Kidney epithelial cell (primary cell): ENCODE data around the gene TCF7L2. TPM values are rescaled to one million over a fixed set of nuclear protein-coding genes. Genes with fewer than 3 reads are reported as not detected.

ENCODE experiments used
- DNase-seq: peaks from one replicate; pipeline ENCODE4 v3.0.0-alpha.2; 2010; ENCODE audit warnings: low read depth
- H3K27me3 ChIP-seq: 2 replicates; pipeline ENCODE4 v1.6.0; 2011; ENCODE audit warnings: low read length; ENCODE audit not compliant: control insufficient read depth, insufficient read depth
- H3K36me3 ChIP-seq: 2 replicates; pipeline ENCODE4 v1.5.1; 2011; ENCODE audit warnings: low read length; ENCODE audit not compliant: control insufficient read depth, insufficient read depth
- H3K4me3 ChIP-seq: 2 replicates; pipeline ENCODE4 v1.5.1; 2011; ENCODE audit warnings: low read depth, mild to moderate bottlenecking, control low read depth, low read length
- CTCF ChIP-seq: IDR thresholded peaks from 2 replicates; pipeline ENCODE4 v1.5.1; 2011; ENCODE audit warnings: mild to moderate bottlenecking, moderate library complexity, low read length, control low read depth, inconsistent platforms; ENCODE audit not compliant: insufficient read depth, poor library complexity, severe bottlenecking
- total RNA-seq: library from RNA; depleted of rRNA; stranded (reverse); fragments of >200 nt; gene quantifications from 2 replicates; pipeline ENCODE4 v1.2.3, GENCODE V29; 2015

Gene TCF7L2
- total RNA-seq, 1 donor from 2014 or later, result 3.4 TPM

GRCh38 chr10:112917681-112918080, 32.4 kb upstream of the TCF7L2 start:
- DNase-seq, result no peak
- no peak for TF ChIP-seq CTCF
- no peaks in the 10 kb centered on the region for H3K27me3 ChIP-seq
- H3K36me3 ChIP-seq, result no peaks in the 10 kb centered on the region
- H3K4me3 ChIP-seq, result no peak overlapping the region

- Histone ChIP-seq H3K4me3 (no peak overlapping the region), H3K36me3 (no peaks in the 10 kb centered on the region), H3K27me3 (no peaks in the 10 kb centered on the region)
- DNase-seq, result no peak
- TF ChIP-seq CTCF, result no peak
Measured at GRCh38 chr10:112918771-112919170, 31.3 kb upstream of the TCF7L2 start.

- peak; percentile 61 for DNase-seq
- TF ChIP-seq CTCF, result no peak
- H3K4me3 ChIP-seq, result no peak overlapping the region
- H3K36me3 ChIP-seq, result no peaks in the 10 kb centered on the region
- no peaks in the 10 kb centered on the region for H3K27me3 ChIP-seq
Measured at GRCh38 chr10:112919721-112920120, 30.3 kb upstream of the TCF7L2 start.

DNA sequence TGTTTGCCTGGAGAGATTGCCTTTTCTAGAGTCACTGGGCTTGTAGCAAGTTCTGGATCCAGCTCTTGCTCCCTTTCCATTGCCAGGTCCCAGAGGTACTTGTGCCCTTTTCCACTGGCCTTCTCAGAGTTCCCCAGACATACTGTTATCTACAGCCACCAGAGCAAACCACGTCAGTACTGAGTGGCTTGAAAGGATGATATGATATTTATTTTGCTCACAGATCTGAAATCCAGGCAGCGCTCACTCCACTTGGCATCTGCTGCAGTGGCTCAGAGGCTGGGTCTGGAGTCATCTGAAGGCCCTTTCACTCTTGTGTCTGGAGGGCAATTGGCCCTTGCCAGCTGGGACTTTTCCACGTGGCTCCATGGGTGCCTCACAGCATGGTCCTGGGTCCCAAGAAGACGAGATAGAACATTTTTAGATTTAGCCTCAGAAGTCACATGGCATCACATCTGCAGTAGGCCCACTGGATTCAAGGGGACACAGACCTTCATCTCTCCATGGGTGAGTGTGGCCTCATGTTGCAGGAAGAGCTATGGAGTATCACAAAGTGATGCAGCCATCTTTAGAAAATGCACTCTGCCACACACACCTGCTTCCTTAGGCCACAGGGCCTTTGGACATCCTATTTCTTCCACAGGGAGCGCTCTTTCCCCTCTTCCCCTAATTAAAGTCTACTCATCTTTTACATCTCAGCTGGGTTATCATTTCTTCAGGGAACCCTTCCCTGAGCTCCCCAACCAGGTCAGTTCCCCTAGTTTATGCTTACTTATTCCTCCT, 22.9 kb upstream of the TCF7L2 start:
- H3K4me3 ChIP-seq, result no peak overlapping the region
- TF ChIP-seq CTCF, result no peak
- no peak for DNase-seq
- no peaks in the 10 kb centered on the region for H3K36me3 ChIP-seq
- no peaks in the 10 kb centered on the region for H3K27me3 ChIP-seq

- Histone ChIP-seq H3K36me3 (no peaks in the 10 kb centered on the region), H3K27me3 (no peaks in the 10 kb centered on the region), H3K4me3 (no peak overlapping the region)
- DNase-seq, result no peak
- no peak for TF ChIP-seq CTCF
Measured at GRCh38 chr10:112927980-112928379, 22.1 kb upstream of the TCF7L2 start.

GRCh38 chr10:112932658-112933057, 17.4 kb upstream of the TCF7L2 start:
- H3K27me3 ChIP-seq, result no peaks in the 10 kb centered on the region
- no peak for TF ChIP-seq CTCF
- no peak for DNase-seq
- H3K36me3 ChIP-seq, result no peaks in the 10 kb centered on the region
- no peak overlapping the region for H3K4me3 ChIP-seq
